ENCODE results near the gene MLNR.

Gene MLNR

GRCh38 chr13:49208619-49209018, 11.5 kb upstream of the MLNR start:
- no peak for TF ChIP-seq CTCF (conservative IDR thresholded peaks at IDR 0.05)
- H3K27ac ChIP-seq, result no peak overlapping the region

- no peak overlapping the region for H3K27ac ChIP-seq
- no peak for TF ChIP-seq CTCF (conservative IDR thresholded peaks at IDR 0.05)
These were observed 10.0 kb upstream of the MLNR start for GRCh38 chr13:49210114-49210513.

GRCh38 chr13:49210669-49211068, 9.5 kb upstream of the MLNR start:
- no peak for TF ChIP-seq CTCF (conservative IDR thresholded peaks at IDR 0.05)
- H3K27ac ChIP-seq, result no peak overlapping the region

- H3K27ac ChIP-seq, result no peak overlapping the region
- TF ChIP-seq CTCF (conservative IDR thresholded peaks at IDR 0.05), result no peak
These were observed 6.6 kb upstream of the MLNR start for GRCh38 chr13:49213539-49213938.

- TF ChIP-seq CTCF (conservative IDR thresholded peaks at IDR 0.05), result no peak
- H3K27ac ChIP-seq, result peak overlapping the region; percentile 49
These were observed 5.9 kb upstream of the MLNR start for GRCh38 chr13:49213997-49214916.

GRCh38 chr13:49214917-49215376, 5.2 kb upstream of the MLNR start:
- peak overlapping the region; percentile 49 for H3K27ac ChIP-seq
- TF ChIP-seq CTCF (conservative IDR thresholded peaks at IDR 0.05), result 0 out of 2 replicates have a peak, but pooled peaks have one; percentile 23

GRCh38 chr13:49216334-49216733, 3.8 kb upstream of the MLNR start:
- TF ChIP-seq CTCF (conservative IDR thresholded peaks at IDR 0.05), result no peak
- no peak overlapping the region for H3K27ac ChIP-seq
